GM12872 (cell line): ENCODE results near the gene WIPF2.

Source experiments
- TF ChIP-seq, protein P1 (sequence below): IDR thresholded peaks from 3 replicates; pipeline ENCODE4 v1.5.1; 2011; ENCODE audit warnings: low read depth, mild to moderate bottlenecking, low read length, moderate library complexity; ENCODE audit not compliant: insufficient read depth

The WIPF2 gene

GRCh38 chr17:40286473-40286872 is 67.4 kb downstream of the WIPF2 start:
- TF ChIP-seq, protein P1, sequence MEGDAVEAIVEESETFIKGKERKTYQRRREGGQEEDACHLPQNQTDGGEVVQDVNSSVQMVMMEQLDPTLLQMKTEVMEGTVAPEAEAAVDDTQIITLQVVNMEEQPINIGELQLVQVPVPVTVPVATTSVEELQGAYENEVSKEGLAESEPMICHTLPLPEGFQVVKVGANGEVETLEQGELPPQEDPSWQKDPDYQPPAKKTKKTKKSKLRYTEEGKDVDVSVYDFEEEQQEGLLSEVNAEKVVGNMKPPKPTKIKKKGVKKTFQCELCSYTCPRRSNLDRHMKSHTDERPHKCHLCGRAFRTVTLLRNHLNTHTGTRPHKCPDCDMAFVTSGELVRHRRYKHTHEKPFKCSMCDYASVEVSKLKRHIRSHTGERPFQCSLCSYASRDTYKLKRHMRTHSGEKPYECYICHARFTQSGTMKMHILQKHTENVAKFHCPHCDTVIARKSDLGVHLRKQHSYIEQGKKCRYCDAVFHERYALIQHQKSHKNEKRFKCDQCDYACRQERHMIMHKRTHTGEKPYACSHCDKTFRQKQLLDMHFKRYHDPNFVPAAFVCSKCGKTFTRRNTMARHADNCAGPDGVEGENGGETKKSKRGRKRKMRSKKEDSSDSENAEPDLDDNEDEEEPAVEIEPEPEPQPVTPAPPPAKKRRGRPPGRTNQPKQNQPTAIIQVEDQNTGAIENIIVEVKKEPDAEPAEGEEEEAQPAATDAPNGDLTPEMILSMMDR, result no peak

- TF ChIP-seq, protein P1, result no peak
Observed at GRCh38 chr17:40287159-40287493, 68.0 kb downstream of the WIPF2 start.

DNA sequence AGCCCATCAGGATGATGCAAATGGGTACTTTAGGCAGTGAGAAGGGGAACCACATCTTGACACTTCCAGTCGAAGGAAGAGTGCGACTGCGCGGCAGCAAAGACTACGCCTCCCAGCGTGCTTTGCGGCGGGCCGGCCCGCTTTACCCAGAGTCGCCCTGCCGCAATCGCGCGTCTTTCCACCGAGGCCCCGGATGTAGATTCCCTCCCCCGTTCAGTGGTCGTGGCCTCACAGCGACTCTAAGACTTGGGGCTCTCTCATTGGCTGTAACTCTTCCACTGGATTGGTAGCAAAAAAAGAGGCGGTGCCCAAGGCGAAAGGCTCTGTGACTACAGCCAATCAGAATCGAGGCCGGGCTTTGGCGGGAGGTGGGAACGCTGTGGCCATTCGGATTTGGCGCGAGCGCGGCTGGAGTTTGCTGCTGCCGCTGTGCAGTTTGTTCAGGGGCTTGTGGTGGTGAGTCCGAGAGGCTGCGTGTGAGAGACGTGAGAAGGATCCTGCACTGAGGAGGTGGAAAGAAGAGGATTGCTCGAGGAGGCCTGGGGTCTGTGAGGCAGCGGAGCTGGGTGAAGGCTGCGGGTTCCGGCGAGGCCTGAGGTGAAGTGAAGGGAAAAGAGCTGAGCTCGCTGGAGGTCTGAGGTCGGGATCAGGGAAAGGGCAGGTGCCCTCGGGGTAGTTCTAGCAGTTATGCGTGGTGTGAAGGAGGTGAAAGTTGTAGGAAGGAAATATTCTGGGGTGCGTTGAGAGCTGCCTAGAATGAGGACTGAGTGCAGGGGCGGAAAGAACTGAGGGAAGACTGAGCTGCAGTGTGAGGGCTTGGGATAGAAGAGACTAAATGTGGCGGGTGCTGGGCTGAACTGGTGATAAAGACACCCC is 68.6 kb downstream of the WIPF2 start, which contains the start of gene CDC6:
Gene CDC6 (plus strand): TSS at position 386 of the 876 bp plus-strand sequence. CDS start 1,542 bp downstream, outside the sequence.
- TF ChIP-seq, protein P1, result no peak

DNA sequence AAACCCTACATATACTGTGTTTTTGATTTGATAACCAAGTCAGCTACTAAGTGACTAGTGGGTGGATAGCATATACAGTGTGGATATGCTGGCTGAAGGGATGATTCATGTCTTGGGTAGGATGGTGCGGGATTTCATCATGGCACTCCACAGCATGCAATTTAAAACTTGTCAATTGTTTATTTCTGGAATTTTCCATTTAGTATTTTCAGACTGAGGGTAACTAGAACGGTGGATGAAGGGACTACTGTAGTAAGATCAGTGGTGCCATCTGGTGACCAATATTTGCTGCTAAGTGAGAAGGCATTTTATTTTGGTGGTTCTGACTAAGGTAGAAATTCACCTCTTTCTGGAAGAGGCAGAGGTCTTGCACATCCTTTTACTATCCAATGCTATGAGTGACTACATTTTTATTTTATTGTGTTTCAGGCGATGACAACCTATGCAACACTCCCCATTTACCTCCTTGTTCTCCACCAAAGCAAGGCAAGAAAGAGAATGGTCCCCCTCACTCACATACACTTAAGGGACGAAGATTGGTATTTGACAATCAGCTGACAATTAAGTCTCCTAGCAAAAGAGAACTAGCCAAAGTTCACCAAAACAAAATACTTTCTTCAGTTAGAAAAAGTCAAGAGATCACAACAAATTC is 71.7 kb downstream of the WIPF2 start:
- TF ChIP-seq, protein P1, result peak; percentile 55

- TF ChIP-seq, protein P1, result no peak
Observed at GRCh38 chr17:40291281-40291664, 72.2 kb downstream of the WIPF2 start.

DNA sequence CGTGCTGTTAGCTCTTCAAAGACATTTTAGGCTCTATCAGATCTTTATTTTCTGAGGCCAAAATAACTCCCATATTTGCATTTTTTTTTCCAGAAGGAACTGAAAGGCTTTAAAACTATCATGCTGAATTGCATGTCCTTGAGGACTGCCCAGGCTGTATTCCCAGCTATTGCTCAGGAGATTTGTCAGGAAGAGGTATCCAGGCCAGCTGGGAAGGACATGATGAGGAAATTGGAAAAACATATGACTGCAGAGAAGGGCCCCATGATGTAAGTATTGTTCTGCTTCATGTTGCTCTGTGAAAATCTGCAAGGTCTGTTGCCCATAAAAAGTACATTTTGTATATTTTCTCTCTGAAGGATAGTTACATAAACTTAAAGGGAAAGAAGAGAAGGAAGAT is 74.3 kb downstream of the WIPF2 start:
- TF ChIP-seq, protein P1, result no peak
